ENCODE results near the gene TNIK.

The TNIK gene

DNA sequence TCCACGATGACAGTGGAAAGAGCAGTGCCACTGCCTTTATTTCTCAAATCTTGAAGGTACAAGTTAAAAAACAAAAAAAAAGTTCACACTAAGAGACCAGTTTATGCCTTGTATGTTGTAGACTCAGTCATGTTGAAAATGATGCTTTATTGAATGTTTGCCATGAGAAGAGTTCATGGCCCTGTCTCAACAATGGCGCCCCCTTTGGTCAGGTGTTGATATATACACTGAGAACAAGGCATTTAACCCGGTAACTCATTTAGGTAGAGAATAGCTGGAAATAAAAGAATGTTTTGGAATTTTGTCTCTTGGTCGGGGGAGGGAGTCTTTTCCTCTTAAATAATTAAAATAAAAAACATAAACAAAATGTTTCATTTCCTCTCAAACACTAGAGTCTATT is 288.1 kb downstream of the TNIK start:
- DNase-seq (ENCODE audit: low read depth) = no peak
- H3K4me3 ChIP-seq (ENCODE audit: control insufficient read depth, low read depth, low read length) = no peak overlapping the region
- TF ChIP-seq, protein P1, sequence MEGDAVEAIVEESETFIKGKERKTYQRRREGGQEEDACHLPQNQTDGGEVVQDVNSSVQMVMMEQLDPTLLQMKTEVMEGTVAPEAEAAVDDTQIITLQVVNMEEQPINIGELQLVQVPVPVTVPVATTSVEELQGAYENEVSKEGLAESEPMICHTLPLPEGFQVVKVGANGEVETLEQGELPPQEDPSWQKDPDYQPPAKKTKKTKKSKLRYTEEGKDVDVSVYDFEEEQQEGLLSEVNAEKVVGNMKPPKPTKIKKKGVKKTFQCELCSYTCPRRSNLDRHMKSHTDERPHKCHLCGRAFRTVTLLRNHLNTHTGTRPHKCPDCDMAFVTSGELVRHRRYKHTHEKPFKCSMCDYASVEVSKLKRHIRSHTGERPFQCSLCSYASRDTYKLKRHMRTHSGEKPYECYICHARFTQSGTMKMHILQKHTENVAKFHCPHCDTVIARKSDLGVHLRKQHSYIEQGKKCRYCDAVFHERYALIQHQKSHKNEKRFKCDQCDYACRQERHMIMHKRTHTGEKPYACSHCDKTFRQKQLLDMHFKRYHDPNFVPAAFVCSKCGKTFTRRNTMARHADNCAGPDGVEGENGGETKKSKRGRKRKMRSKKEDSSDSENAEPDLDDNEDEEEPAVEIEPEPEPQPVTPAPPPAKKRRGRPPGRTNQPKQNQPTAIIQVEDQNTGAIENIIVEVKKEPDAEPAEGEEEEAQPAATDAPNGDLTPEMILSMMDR (conservative IDR thresholded peaks at IDR 0.05; ENCODE audit: control insufficient read depth, insufficient read depth, low read depth, low read length) = peak; percentile 41

DNA sequence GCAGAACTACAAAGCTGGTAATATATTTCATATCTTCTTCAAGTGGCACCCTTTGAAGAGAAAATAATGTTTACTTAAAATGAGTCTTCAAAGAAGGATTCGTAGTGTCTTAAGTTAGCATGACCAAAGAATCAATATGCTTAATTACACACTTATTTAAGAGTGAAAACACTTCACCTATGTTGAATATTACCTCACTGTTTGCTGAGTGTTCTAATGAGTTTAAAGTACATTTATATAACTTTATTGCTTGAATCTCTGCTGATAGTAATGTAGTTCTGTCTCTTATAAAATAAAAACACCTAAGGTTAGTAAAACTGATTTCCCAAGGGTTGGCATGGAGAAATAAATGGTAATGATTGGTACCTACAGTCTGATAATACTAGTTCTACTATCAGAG is 290.3 kb downstream of the TNIK start:
- no peak for DNase-seq (ENCODE audit: low read depth)
- TF ChIP-seq, protein P1 (conservative IDR thresholded peaks at IDR 0.05; ENCODE audit: control insufficient read depth, insufficient read depth, low read depth, low read length) = no peak
- no peak overlapping the region for H3K4me3 ChIP-seq (ENCODE audit: control insufficient read depth, low read depth, low read length)

DNA sequence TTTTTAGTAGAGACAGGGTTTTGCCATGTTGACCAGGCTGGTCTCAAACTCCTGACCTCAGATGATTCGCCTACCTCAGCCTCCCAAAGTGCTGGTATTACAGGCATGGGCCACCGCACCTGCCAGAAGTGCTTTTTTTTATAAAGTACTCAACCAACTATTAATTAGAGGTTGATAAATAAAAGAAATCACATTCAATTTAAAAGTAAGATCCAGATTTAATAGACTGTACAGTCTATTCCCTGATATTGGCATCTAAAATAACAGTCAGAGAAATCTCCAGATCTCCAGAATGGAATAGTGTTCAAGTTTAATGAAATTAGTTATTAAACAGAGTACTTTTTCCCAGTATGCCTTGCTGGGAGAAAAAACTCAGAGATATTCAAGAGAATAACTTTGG is 290.8 kb downstream of the TNIK start:
- TF ChIP-seq, protein P1 (conservative IDR thresholded peaks at IDR 0.05; ENCODE audit: control insufficient read depth, insufficient read depth, low read depth, low read length) = no peak
- no peak overlapping the region for H3K4me3 ChIP-seq (ENCODE audit: control insufficient read depth, low read depth, low read length)
- no peak for DNase-seq (ENCODE audit: low read depth)

DNA sequence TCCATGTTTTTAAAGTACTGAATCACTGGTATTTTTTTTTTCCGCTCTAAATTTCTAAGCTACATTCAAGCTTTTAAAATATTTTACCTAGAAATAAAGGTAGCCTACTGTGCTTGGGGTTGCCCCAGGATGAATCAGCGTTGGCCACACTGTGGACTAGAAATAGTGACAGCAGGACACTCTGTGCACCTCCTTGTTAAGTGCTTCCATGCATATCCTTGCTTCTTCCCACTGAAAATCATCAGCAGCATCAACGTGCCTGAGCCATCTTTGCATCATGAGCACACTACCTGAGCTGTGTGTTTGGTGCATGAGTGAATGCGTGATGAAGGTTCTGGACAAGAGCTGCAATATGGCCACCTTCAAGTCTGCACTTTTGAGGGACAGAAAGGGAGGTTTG is 291.7 kb downstream of the TNIK start:
- H3K4me3 ChIP-seq (ENCODE audit: control insufficient read depth, low read depth, low read length) = no peak overlapping the region
- no peak for DNase-seq (ENCODE audit: low read depth)
- TF ChIP-seq, protein P1 (conservative IDR thresholded peaks at IDR 0.05; ENCODE audit: control insufficient read depth, insufficient read depth, low read depth, low read length) = no peak

DNA sequence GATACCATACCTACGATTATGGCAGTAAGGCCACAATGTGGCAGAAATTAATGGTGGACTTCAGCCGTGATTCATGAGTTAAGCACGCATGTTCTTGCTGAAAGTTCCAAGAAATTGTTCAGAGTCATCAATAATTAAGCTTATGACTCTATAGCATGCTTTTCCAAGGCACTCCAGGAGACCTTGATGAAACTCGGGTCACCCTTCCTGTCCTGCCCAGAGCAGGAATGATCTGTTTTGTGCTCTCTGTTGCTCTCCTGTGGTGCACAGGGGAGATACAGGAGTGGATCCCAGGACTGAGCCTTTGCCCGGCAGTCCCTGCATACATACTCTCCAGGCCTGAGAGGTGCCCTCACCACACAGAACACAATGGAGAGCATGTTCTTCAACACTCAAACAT is 292.1 kb downstream of the TNIK start:
- H3K4me3 ChIP-seq (ENCODE audit: control insufficient read depth, low read depth, low read length) = no peak overlapping the region
- DNase-seq (ENCODE audit: low read depth) = peak; percentile 69

DNA sequence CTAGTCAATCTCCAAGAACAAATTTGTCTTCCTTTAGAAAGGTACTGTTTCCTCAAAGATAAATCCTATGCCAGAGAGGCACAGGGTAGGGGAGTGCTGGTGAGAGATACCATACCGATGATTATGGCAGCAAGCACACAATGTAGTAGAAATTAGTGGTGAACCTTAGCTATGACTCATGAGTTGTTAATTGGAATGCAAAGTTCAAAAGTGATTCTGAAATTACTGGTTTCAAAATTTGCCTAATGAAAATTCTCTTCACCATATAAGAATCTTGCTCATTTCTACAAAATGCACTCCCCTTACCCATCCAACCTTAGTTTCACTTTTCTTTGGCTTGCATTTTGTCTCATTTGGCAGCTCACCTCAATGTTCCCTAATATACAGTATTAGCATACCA is 294.2 kb downstream of the TNIK start:
- DNase-seq (ENCODE audit: low read depth) = no peak
- TF ChIP-seq, protein P1 (conservative IDR thresholded peaks at IDR 0.05; ENCODE audit: control insufficient read depth, insufficient read depth, low read depth, low read length) = no peak
- H3K4me3 ChIP-seq (ENCODE audit: control insufficient read depth, low read depth, low read length) = no peak overlapping the region

More for the DNA sequence above, 292.1 kb downstream of the TNIK start:
- TF ChIP-seq, protein P1 (conservative IDR thresholded peaks at IDR 0.05; ENCODE audit: control insufficient read depth, insufficient read depth, low read depth, low read length) = peak; percentile 62

DNA sequence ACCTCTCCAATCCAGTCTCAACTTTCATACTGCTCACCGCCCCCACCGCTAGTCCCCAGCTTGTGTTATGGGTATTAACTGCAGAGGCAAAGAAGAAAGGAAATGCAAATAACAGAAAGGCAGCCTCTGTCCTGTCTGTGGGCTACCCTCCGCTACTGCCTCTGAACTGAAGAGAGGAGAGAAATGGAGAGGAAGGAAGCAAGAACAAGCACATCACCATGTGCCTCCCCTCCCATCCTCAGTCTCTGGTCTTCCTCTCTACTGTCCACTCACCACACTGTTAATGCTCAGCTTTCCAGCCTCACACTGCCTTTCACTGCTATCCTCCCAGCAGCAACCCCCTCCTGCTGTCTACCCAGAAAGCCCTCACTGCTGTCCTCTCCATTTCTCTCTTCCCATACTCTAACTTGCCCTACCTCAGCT is 294.7 kb downstream of the TNIK start:
- DNase-seq (ENCODE audit: low read depth) = no peak
- no peak overlapping the region for H3K4me3 ChIP-seq (ENCODE audit: control insufficient read depth, low read depth, low read length)
- TF ChIP-seq, protein P1 (conservative IDR thresholded peaks at IDR 0.05; ENCODE audit: control insufficient read depth, insufficient read depth, low read depth, low read length) = no peak

All from fibroblast of mammary gland (primary cell).